SJCRH30 (cell line): ENCODE data around the gene ZNF689. TPM values are rescaled to one million over a fixed set of nuclear protein-coding genes. Genes with fewer than 3 reads are reported as not detected.
"Not testable (repeated sequence)": the region's sequence is repeated elsewhere in the genome, so short reads cannot be mapped to it uniquely, and the experiment has no call there.

Source experiments
- DNase-seq, 2 experiments: peaks; one replicate each; pipeline ENCODE4 v3.0.0-alpha.2; 2015 to 2020
- H3K27ac ChIP-seq: fragments of 250-450 bp; sonication (Bioruptor Pico); 2 replicates; pipeline ENCODE4 v1.5.1; 2020; ENCODE audit warnings: mild to moderate bottlenecking, moderate library complexity
- H3K27me3 ChIP-seq: fragments of 250-450 bp; sonication (Bioruptor Pico); 2 replicates; pipeline ENCODE4 v1.5.1; 2020; ENCODE audit warnings: mild to moderate bottlenecking, moderate library complexity
- H3K36me3 ChIP-seq: fragments of 250-450 bp; sonication (Bioruptor Pico); 2 replicates; pipeline ENCODE4 v1.5.1; 2020; ENCODE audit warnings: mild to moderate bottlenecking, moderate library complexity
- H3K4me1 ChIP-seq: fragments of 250-450 bp; sonication (Bioruptor Pico); 2 replicates; pipeline ENCODE4 v1.5.1; 2020; ENCODE audit warnings: mild to moderate bottlenecking, moderate library complexity
- H3K4me3 ChIP-seq: fragments of 250-450 bp; sonication (Bioruptor Pico); 2 replicates; pipeline ENCODE4 v1.5.1; 2020; ENCODE audit warnings: mild to moderate bottlenecking, moderate library complexity
- H3K9me3 ChIP-seq: fragments of 250-450 bp; sonication (Bioruptor Pico); replicated peaks from 2 replicates; pipeline ENCODE4 v1.5.1; 2020; ENCODE audit warnings: mild to moderate bottlenecking, moderate library complexity
- total RNA-seq: library from RNA; depleted of rRNA; stranded (reverse); fragments of >200 nt; shearing (Covaris generic); gene quantifications from 2 replicates; pipeline ENCODE4 v1.2.3, GENCODE V29; 2014

ZNF689 gene
- total RNA-seq, 1 experiment from 2014 or later, result 16.4 TPM

- Histone ChIP-seq H3K36me3 (no peaks in the 10 kb centered on the region), H3K27me3 (0 out of 2 replicates have a peak, but pooled peaks cover 2% of the 10 kb centered on the region), H3K9me3 (no peaks in the 10 kb centered on the region), H3K4me1 (no peaks in the 10 kb centered on the region), H3K27ac (peak overlapping the region; percentile 58), H3K4me3 (peak overlapping the region; percentile 76)
- DNase-seq, result no peak
These were observed 39.7 kb upstream of the ZNF689 start for GRCh38 chr16:30649725-30650368.

- Histone ChIP-seq H3K9me3 (no peaks in the 10 kb centered on the region), H3K4me3 (no peak overlapping the region), H3K4me1 (no peaks in the 10 kb centered on the region), H3K27ac (no peak overlapping the region), H3K27me3 (0 out of 2 replicates have a peak, but pooled peaks cover 2% of the 10 kb centered on the region), H3K36me3 (no peaks in the 10 kb centered on the region)
- DNase-seq, result no peak
These were observed 37.0 kb upstream of the ZNF689 start for GRCh38 chr16:30647274-30647571.

GRCh38 chr16:30645727-30646126, 35.5 kb upstream of the ZNF689 start:
- 0 out of 2 replicates have a peak, but pooled peaks cover 2% of the 10 kb centered on the region for H3K27me3 ChIP-seq
- H3K4me1 ChIP-seq, result no peaks in the 10 kb centered on the region
- DNase-seq, result no peak
- no peak overlapping the region for H3K4me3 ChIP-seq
- H3K9me3 ChIP-seq, result no peaks in the 10 kb centered on the region
- H3K27ac ChIP-seq, result no peak overlapping the region
- no peaks in the 10 kb centered on the region for H3K36me3 ChIP-seq

GRCh38 chr16:30644334-30644830, 34.2 kb upstream of the ZNF689 start:
- 0 out of 2 replicates have a peak, but pooled peaks cover 2% of the 10 kb centered on the region for H3K27me3 ChIP-seq
- no peaks in the 10 kb centered on the region for H3K36me3 ChIP-seq

GRCh38 chr16:30641378-30641982, 31.3 kb upstream of the ZNF689 start:
- no peak overlapping the region for H3K4me3 ChIP-seq
- no peaks in the 10 kb centered on the region for H3K9me3 ChIP-seq
- no peak for DNase-seq
- no peak overlapping the region for H3K27ac ChIP-seq
- H3K4me1 ChIP-seq, result no peaks in the 10 kb centered on the region
- H3K27me3 ChIP-seq, result 0 out of 2 replicates have a peak, but pooled peaks cover 2% of the 10 kb centered on the region
- no peaks in the 10 kb centered on the region for H3K36me3 ChIP-seq

More at GRCh38 chr16:30644334-30644830, 34.2 kb upstream of the ZNF689 start:
- DNase-seq, result no peak
- Histone ChIP-seq H3K4me1 (no peaks in the 10 kb centered on the region), H3K27ac (no peak overlapping the region), H3K4me3 (no peak overlapping the region), H3K9me3 (no peaks in the 10 kb centered on the region)

GRCh38 chr16:30637944-30638343, 27.8 kb upstream of the ZNF689 start:
- Histone ChIP-seq H3K4me1 (no peaks in the 10 kb centered on the region), H3K4me3 (no peak overlapping the region), H3K27me3 (no peaks in the 10 kb centered on the region), H3K9me3 (no peaks in the 10 kb centered on the region), H3K36me3 (no peaks in the 10 kb centered on the region), H3K27ac (no peak overlapping the region)
- DNase-seq, result peak in 1 of 2 experiments; percentile 76

GRCh38 chr16:30637139-30637538, 26.9 kb upstream of the ZNF689 start:
- H3K27me3 ChIP-seq, H3K4me3 ChIP-seq: not testable (repeated sequence)

GRCh38 chr16:30636599-30636998, 26.4 kb upstream of the ZNF689 start:
- Histone ChIP-seq H3K27me3 (no peaks in the 10 kb centered on the region), H3K4me1 (no peaks in the 10 kb centered on the region), H3K27ac (no peak overlapping the region), H3K4me3 (no peak overlapping the region), H3K9me3 (no peaks in the 10 kb centered on the region), H3K36me3 (no peaks in the 10 kb centered on the region)
- no peak for DNase-seq

More at GRCh38 chr16:30637139-30637538, 26.9 kb upstream of the ZNF689 start:
- not testable (repeated sequence) for H3K4me1 ChIP-seq, H3K36me3 ChIP-seq, H3K27ac ChIP-seq, H3K9me3 ChIP-seq, DNase-seq

GRCh38 chr16:30633526-30633925, 23.3 kb upstream of the ZNF689 start:
- Histone ChIP-seq H3K36me3 (no peaks in the 10 kb centered on the region), H3K27ac (peak overlapping the region; percentile 67), H3K4me3 (peak overlapping the region; percentile 70), H3K9me3 (no peaks in the 10 kb centered on the region), H3K27me3 (no peaks in the 10 kb centered on the region), H3K4me1 (no peaks in the 10 kb centered on the region)
- DNase-seq, result no peak

GRCh38 chr16:30632454-30632853, 22.3 kb upstream of the ZNF689 start:
- DNase-seq, H3K27ac ChIP-seq, H3K9me3 ChIP-seq, H3K4me3 ChIP-seq, H3K4me1 ChIP-seq, H3K27me3 ChIP-seq, H3K36me3 ChIP-seq: not testable (repeated sequence)

GRCh38 chr16:30628628-30629540, 18.7 kb upstream of the ZNF689 start:
- Histone ChIP-seq H3K27ac (no peak overlapping the region), H3K4me1 (no peaks in the 10 kb centered on the region), H3K9me3 (0 out of 2 replicates have a peak, but pooled peaks cover under 1% of the 10 kb centered on the region), H3K36me3 (no peaks in the 10 kb centered on the region), H3K27me3 (no peaks in the 10 kb centered on the region), H3K4me3 (no peak overlapping the region)
- peak; percentile 80 to 93 for DNase-seq

GRCh38 chr16:30626236-30626635, 16.0 kb upstream of the ZNF689 start:
- Histone ChIP-seq H3K9me3 (0 out of 2 replicates have a peak, but pooled peaks cover 6% of the 10 kb centered on the region), H3K4me3 (no peak overlapping the region), H3K27me3 (no peaks in the 10 kb centered on the region), H3K36me3 (no peaks in the 10 kb centered on the region), H3K4me1 (peaks cover 14% of the 10 kb centered on the region), H3K27ac (no peak overlapping the region)
- DNase-seq, result no peak

GRCh38 chr16:30623536-30624283, 13.5 kb upstream of the ZNF689 start:
- DNase-seq, result no peak
- Histone ChIP-seq H3K9me3 (0 out of 2 replicates have a peak, but pooled peaks cover 6% of the 10 kb centered on the region), H3K4me3 (no peak overlapping the region), H3K4me1 (peaks cover 14% of the 10 kb centered on the region), H3K27ac (no peak overlapping the region), H3K27me3 (no peaks in the 10 kb centered on the region), H3K36me3 (no peaks in the 10 kb centered on the region)

GRCh38 chr16:30622455-30623032, 12.4 kb upstream of the ZNF689 start:
- H3K36me3 ChIP-seq, result no peaks in the 10 kb centered on the region
- peaks cover 14% of the 10 kb centered on the region for H3K4me1 ChIP-seq
- H3K4me3 ChIP-seq, result no peak overlapping the region
- 0 out of 2 replicates have a peak, but pooled peaks cover 6% of the 10 kb centered on the region for H3K9me3 ChIP-seq
- no peaks in the 10 kb centered on the region for H3K27me3 ChIP-seq
- no peak for DNase-seq
- H3K27ac ChIP-seq, result no peak overlapping the region
